Measurements from ENCODE around the gene C1QL4.
"Not testable (repeated sequence)": the region's sequence is repeated elsewhere in the genome, so short reads cannot be mapped to it uniquely, and the experiment has no call there.

C1QL4 gene

DNA sequence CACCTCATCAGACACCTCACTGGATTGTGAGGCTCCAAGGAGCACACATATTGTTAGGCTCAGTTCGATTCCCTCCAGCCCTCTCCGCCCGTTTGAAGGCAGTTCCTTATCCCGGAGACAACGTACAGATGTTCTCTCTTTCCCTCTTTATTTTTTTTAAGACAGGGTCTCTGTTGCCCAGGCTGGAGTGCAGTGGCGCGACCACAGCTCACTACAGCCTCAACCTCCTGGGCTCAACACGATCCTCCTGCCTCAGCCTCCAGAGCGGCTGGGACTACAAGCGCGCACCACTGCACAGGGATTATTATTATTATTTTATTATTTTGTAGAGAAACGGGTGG, 14.7 kb downstream of the C1QL4 start:
- ATAC-seq = peak; percentile 1; the same call in 2 of the 3 replicates
- TF ChIP-seq TCF4 (CRISPR knock-in tag; IDR thresholded peaks at IDR 0.05; ENCODE audit: borderline replicate concordance) = no peak
- no peak for TF ChIP-seq ZNF70 (CRISPR knock-in tag; IDR thresholded peaks at IDR 0.05)
- no peak for TF ChIP-seq ZNF565 (CRISPR knock-in tag; conservative IDR thresholded peaks at IDR 0.05; ENCODE audit: low read depth)
- TF ChIP-seq ZFP3 (CRISPR knock-in tag; IDR thresholded peaks at IDR 0.05) = no peak

DNA sequence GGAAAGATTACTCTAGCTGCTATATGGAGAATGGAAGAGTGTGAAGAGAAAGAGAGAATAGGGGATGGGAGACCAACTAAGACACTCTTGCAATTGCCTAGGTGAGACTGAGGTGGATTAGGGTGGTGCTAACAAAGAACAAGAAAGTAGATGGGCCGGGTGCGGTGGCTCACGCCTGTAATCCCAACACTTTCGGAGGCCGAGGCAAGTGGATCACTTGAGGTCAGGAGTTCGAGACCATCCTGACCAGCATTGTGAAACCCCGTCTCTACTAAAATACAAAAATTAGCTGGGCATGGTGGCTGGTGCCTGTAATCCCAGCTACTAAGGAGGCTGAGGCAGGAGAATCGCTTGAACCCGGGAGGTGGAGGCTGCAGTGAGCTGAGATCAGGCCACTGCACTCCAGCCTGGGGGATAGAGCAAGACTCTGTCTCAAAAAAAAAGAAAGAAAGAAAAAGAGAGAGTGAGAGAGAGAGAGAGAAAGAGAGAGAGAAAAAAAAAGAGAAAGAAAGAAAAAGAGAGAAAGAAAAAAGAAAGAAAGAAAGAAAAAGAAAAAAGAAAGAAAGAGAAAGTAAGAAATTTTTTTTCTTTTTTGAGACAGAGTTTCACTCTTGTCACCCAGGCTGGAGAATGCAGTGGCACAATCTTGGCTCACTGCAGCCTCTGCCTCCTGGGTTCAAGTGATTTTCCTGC, 16.4 kb downstream of the C1QL4 start:
- not testable (repeated sequence) for ATAC-seq

GRCh38 chr12:49317118-49317517, 19.9 kb downstream of the C1QL4 start:
- ATAC-seq = not testable (repeated sequence)

DNA sequence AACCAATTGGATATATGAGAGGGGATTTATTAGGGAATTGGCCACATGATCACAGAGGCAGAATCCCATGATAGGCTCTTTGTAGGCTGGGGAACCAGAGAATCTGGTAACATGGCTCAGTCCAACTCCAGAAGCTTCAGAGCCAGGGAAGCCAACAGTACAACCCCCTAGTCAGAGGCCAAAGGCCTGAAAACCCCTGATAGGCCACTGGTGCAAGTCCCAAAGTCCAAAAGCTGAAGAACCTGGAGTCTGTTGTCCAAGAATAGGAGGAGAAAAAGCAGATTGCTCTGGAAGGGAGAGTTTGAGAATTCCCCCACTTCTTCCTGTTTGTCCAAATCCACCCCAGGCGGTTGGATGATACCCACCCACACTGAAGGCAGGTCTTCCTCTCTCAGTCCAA, 22.2 kb downstream of the C1QL4 start:
- ATAC-seq = no peak
- TF ChIP-seq, protein P1, sequence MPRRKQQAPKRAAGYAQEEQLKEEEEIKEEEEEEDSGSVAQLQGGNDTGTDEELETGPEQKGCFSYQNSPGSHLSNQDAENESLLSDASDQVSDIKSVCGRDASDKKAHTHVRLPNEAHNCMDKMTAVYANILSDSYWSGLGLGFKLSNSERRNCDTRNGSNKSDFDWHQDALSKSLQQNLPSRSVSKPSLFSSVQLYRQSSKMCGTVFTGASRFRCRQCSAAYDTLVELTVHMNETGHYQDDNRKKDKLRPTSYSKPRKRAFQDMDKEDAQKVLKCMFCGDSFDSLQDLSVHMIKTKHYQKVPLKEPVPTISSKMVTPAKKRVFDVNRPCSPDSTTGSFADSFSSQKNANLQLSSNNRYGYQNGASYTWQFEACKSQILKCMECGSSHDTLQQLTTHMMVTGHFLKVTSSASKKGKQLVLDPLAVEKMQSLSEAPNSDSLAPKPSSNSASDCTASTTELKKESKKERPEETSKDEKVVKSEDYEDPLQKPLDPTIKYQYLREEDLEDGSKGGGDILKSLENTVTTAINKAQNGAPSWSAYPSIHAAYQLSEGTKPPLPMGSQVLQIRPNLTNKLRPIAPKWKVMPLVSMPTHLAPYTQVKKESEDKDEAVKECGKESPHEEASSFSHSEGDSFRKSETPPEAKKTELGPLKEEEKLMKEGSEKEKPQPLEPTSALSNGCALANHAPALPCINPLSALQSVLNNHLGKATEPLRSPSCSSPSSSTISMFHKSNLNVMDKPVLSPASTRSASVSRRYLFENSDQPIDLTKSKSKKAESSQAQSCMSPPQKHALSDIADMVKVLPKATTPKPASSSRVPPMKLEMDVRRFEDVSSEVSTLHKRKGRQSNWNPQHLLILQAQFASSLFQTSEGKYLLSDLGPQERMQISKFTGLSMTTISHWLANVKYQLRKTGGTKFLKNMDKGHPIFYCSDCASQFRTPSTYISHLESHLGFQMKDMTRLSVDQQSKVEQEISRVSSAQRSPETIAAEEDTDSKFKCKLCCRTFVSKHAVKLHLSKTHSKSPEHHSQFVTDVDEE (CRISPR knock-in tag; IDR thresholded peaks at IDR 0.05) = no peak
- TF ChIP-seq ZC3H10 (CRISPR knock-in tag; IDR thresholded peaks at IDR 0.05) (no peak), ARNTL (CRISPR knock-in tag; IDR thresholded peaks at IDR 0.05; ENCODE audit: borderline replicate concordance, low read depth) (no peak), ZNF70 (CRISPR knock-in tag; IDR thresholded peaks at IDR 0.05) (no peak), CSDC2 (CRISPR knock-in tag; IDR thresholded peaks at IDR 0.05) (no peak), ZNF565 (CRISPR knock-in tag; conservative IDR thresholded peaks at IDR 0.05; ENCODE audit: low read depth) (no peak), RARB (CRISPR knock-in tag; IDR thresholded peaks at IDR 0.05) (no peak), ZFP3 (CRISPR knock-in tag; IDR thresholded peaks at IDR 0.05) (no peak), BACH2 (CRISPR knock-in tag; IDR thresholded peaks at IDR 0.05; ENCODE audit: borderline replicate concordance) (no peak), SNAI2 (CRISPR knock-in tag; IDR thresholded peaks at IDR 0.05) (no peak), ISL1 (CRISPR knock-in tag; IDR thresholded peaks at IDR 0.05) (no peak), TCF4 (CRISPR knock-in tag; IDR thresholded peaks at IDR 0.05; ENCODE audit: borderline replicate concordance) (no peak)
- TF ChIP-seq, protein P2, sequence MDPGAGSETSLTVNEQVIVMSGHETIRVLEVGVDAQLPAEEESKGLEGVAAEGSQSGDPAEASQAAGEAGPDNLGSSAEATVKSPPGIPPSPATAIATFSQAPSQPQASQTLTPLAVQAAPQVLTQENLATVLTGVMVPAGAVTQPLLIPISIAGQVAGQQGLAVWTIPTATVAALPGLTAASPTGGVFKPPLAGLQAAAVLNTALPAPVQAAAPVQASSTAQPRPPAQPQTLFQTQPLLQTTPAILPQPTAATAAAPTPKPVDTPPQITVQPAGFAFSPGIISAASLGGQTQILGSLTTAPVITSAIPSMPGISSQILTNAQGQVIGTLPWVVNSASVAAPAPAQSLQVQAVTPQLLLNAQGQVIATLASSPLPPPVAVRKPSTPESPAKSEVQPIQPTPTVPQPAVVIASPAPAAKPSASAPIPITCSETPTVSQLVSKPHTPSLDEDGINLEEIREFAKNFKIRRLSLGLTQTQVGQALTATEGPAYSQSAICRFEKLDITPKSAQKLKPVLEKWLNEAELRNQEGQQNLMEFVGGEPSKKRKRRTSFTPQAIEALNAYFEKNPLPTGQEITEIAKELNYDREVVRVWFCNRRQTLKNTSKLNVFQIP (CRISPR knock-in tag; IDR thresholded peaks at IDR 0.05; ENCODE audit: borderline replicate concordance, low read depth) = no peak
- TF ChIP-seq, protein P3, sequence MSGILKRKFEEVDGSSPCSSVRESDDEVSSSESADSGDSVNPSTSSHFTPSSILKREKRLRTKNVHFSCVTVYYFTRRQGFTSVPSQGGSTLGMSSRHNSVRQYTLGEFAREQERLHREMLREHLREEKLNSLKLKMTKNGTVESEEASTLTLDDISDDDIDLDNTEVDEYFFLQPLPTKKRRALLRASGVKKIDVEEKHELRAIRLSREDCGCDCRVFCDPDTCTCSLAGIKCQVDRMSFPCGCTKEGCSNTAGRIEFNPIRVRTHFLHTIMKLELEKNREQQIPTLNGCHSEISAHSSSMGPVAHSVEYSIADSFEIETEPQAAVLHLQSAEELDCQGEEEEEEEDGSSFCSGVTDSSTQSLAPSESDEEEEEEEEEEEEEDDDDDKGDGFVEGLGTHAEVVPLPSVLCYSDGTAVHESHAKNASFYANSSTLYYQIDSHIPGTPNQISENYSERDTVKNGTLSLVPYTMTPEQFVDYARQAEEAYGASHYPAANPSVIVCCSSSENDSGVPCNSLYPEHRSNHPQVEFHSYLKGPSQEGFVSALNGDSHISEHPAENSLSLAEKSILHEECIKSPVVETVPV (CRISPR knock-in tag; IDR thresholded peaks at IDR 0.05) = no peak

DNA sequence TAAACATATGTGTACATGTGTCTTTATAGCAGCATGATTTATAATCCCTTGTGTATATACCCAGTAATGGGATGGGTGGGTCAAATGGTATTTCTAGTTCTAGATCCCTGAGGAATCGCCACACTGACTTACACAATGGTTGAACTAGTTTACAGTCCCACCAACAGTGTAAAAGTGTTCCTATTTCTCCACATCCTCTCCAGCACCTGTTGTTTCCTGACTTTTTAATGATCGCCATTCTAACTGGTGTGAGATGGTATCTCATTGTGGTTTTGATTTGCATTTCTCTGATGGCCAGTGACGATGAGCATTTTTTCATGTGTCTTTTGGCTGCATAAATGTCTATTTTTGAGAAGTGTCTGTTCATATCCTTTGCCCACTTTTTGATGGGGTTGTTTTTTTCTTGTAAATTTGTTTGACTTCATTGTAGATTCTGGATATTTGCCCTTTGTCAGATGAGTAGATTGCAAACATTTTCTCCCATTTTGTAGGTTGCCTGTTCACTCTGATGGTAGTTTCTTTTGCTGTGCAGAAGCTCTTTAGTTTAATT, 26.5 kb downstream of the C1QL4 start:
- ATAC-seq = not testable (repeated sequence)

GRCh38 chr12:49309386-49309785, 27.6 kb downstream of the C1QL4 start:
- no peak for ATAC-seq
- TF ChIP-seq TCF4 (CRISPR knock-in tag; IDR thresholded peaks at IDR 0.05; ENCODE audit: borderline replicate concordance) = no peak
- TF ChIP-seq, protein P2 (CRISPR knock-in tag; IDR thresholded peaks at IDR 0.05; ENCODE audit: borderline replicate concordance, low read depth) = no peak
- TF ChIP-seq BACH2 (CRISPR knock-in tag; IDR thresholded peaks at IDR 0.05; ENCODE audit: borderline replicate concordance) = no peak
- TF ChIP-seq ZC3H10 (CRISPR knock-in tag; IDR thresholded peaks at IDR 0.05) = no peak
- no peak for TF ChIP-seq CSDC2 (CRISPR knock-in tag; IDR thresholded peaks at IDR 0.05)
- no peak for TF ChIP-seq ZFP3 (CRISPR knock-in tag; IDR thresholded peaks at IDR 0.05)
- TF ChIP-seq SNAI2 (CRISPR knock-in tag; IDR thresholded peaks at IDR 0.05) = no peak
- no peak for TF ChIP-seq ESRRG (CRISPR knock-in tag; IDR thresholded peaks at IDR 0.05)
- TF ChIP-seq PPARA (CRISPR knock-in tag; IDR thresholded peaks at IDR 0.05; ENCODE audit: borderline replicate concordance) = no peak
- TF ChIP-seq, protein P4, sequence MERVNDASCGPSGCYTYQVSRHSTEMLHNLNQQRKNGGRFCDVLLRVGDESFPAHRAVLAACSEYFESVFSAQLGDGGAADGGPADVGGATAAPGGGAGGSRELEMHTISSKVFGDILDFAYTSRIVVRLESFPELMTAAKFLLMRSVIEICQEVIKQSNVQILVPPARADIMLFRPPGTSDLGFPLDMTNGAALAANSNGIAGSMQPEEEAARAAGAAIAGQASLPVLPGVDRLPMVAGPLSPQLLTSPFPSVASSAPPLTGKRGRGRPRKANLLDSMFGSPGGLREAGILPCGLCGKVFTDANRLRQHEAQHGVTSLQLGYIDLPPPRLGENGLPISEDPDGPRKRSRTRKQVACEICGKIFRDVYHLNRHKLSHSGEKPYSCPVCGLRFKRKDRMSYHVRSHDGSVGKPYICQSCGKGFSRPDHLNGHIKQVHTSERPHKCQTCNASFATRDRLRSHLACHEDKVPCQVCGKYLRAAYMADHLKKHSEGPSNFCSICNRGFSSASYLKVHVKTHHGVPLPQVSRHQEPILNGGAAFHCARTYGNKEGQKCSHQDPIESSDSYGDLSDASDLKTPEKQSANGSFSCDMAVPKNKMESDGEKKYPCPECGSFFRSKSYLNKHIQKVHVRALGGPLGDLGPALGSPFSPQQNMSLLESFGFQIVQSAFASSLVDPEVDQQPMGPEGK (CRISPR knock-in tag; IDR thresholded peaks at IDR 0.05; ENCODE audit: borderline replicate concordance) = no peak
- TF ChIP-seq, protein P3 (CRISPR knock-in tag; IDR thresholded peaks at IDR 0.05) = no peak
- TF ChIP-seq TOX (CRISPR knock-in tag; IDR thresholded peaks at IDR 0.05; ENCODE audit: borderline replicate concordance) = no peak
- TF ChIP-seq OSR1 (CRISPR knock-in tag; IDR thresholded peaks at IDR 0.05) = no peak
- no peak for TF ChIP-seq ARNTL (CRISPR knock-in tag; IDR thresholded peaks at IDR 0.05; ENCODE audit: borderline replicate concordance, low read depth)
- no peak for TF ChIP-seq ZNF70 (CRISPR knock-in tag; IDR thresholded peaks at IDR 0.05)
- no peak for TF ChIP-seq ZNF8 (CRISPR knock-in tag; IDR thresholded peaks at IDR 0.05)

Measured in SK-N-SH treated with all-trans-retinoic acid at 6 μM for 48 hours (cell line).